IPS-NIHi11 (cell line): ENCODE data around the gene RPL10.

Experiments
- DNase-seq: peaks from one replicate; pipeline ENCODE4 v3.0.0; 2012; ENCODE audit warnings: mixed read lengths, low spot score

The RPL10 gene

GRCh38 chrX:154401045-154401799, 3.0 kb downstream of the RPL10 start:
- DNase-seq: no peak

- DNase-seq: no peak
Measured at GRCh38 chrX:154401918-154402621, 3.9 kb downstream of the RPL10 start.

- DNase-seq: no peak
Measured at GRCh38 chrX:154402622-154403127, 4.5 kb downstream of the RPL10 start.

- DNase-seq: no peak
Measured at GRCh38 chrX:154403192-154403591, 5.0 kb downstream of the RPL10 start.

GRCh38 chrX:154403858-154404257, 5.7 kb downstream of the RPL10 start:
- DNase-seq: no peak

GRCh38 chrX:154404625-154405192, 6.5 kb downstream of the RPL10 start:
- no peak for DNase-seq

GRCh38 chrX:154408659-154409221, 10.6 kb downstream of the RPL10 start:
- DNase-seq: no peak

GRCh38 chrX:154409222-154409871, 11.2 kb downstream of the RPL10 start, which contains the start of gene DNASE1L1:
Gene DNASE1L1 (minus strand): TSS chrX:154409254. CDS start chrX:154405568, 3,686 bp downstream.
- peak; percentile 71 for DNase-seq

- DNase-seq: peak; percentile 82
Measured at GRCh38 chrX:154411981-154412340, 13.8 kb downstream of the RPL10 start.

GRCh38 chrX:154412468-154412867, 14.3 kb downstream of the RPL10 start:
- no peak for DNase-seq

- DNase-seq: no peak
Measured at GRCh38 chrX:154413142-154413541, 15.0 kb downstream of the RPL10 start.

- no peak for DNase-seq
Measured at GRCh38 chrX:154417157-154417556, 19.0 kb downstream of the RPL10 start.

GRCh38 chrX:154419189-154419588, 21.0 kb downstream of the RPL10 start:
- no peak for DNase-seq

GRCh38 chrX:154419688-154420401, 21.7 kb downstream of the RPL10 start:
- no peak for DNase-seq

GRCh38 chrX:154420402-154420756, 22.2 kb downstream of the RPL10 start:
- no peak for DNase-seq

- no peak for DNase-seq
Measured at GRCh38 chrX:154426916-154427770, 29.0 kb downstream of the RPL10 start.

- DNase-seq: peak; percentile 86
Measured at GRCh38 chrX:154428176-154429171, 30.3 kb downstream of the RPL10 start, which contains the start of gene ATP6AP1. Gene ATP6AP1 (plus strand): TSS chrX:154428677. CDS start chrX:154428693, 16 bp downstream.

- no peak for DNase-seq
Measured at GRCh38 chrX:154429711-154430110, 31.5 kb downstream of the RPL10 start.

- no peak for DNase-seq
Measured at GRCh38 chrX:154430479-154430878, 32.3 kb downstream of the RPL10 start.
